Upper lobe of left lung (tissue), 6 donors: ENCODE results near the gene MAEA. TPM values are rescaled to one million over a fixed set of nuclear protein-coding genes. Genes with fewer than 3 reads are reported as not detected.

Experiments
- ATAC-seq, 2 donors: fragments of 200-7000 bp; cut with Tn5 transposase; one replicate each; pipeline ENCODE4 v1.9.1; 2022; ENCODE audit warnings: mild to moderate bottlenecking in 2 of 2, moderate library complexity in 2 of 2; ENCODE audit not compliant: low FRiP score in 2 of 2
- DNase-seq, 2 donors: peaks; one replicate each; pipeline ENCODE4 v3.0.0-alpha.2; 2019 to 2020
- H3K27ac ChIP-seq, 4 donors: fragments of 200-600 bp; sonication (generic); one replicate each; pipeline ENCODE4 v1.5.1; 2016 to 2019
- H3K27me3 ChIP-seq, 4 donors: fragments of 200-600 bp; sonication (generic); one replicate each; pipeline ENCODE4 v1.5.1; 2017 to 2019
- H3K36me3 ChIP-seq, 4 donors: fragments of 200-600 bp; sonication (generic); one replicate each; pipeline ENCODE4 v1.5.1; 2016 to 2019
- H3K4me1 ChIP-seq, 4 donors: fragments of 200-600 bp; sonication (generic); one replicate each; pipeline ENCODE4 v1.5.1; 2018 to 2019
- H3K4me3 ChIP-seq, 4 donors: fragments of 200-600 bp; sonication (generic); one replicate each; pipeline ENCODE4 v1.5.1; 2017 to 2019; ENCODE audit warnings: mild to moderate bottlenecking in 2 of 4, moderate library complexity in 1 of 4
- H3K9me3 ChIP-seq, 4 donors: fragments of 200-600 bp; sonication (generic); one replicate each; pipeline ENCODE4 v1.5.1; 2018 to 2019
- CTCF ChIP-seq, 6 experiments: fragments of 450-650 bp in 4 of 6; fragments of 200-600 bp in 2 of 6; sonication (generic) in 2 of 6; IDR thresholded peaks; one replicate each; pipeline ENCODE4 v1.5.1; 2016 to 2019; ENCODE audit warnings: antibody characterized with exemption in 6 of 6
- EP300 ChIP-seq, 4 donors: sonication (generic); formaldehyde crosslinking; IDR thresholded peaks; one replicate each; pipeline ENCODE4 v1.5.1; 2017; ENCODE audit warnings: antibody characterized with exemption in 4 of 4, control low read depth in 2 of 4
- POLR2A ChIP-seq, 4 donors: fragments of 450-650 bp; IDR thresholded peaks; one replicate each; pipeline ENCODE4 v1.5.1; 2016 to 2017; ENCODE audit warnings: antibody characterized with exemption in 4 of 4, mild to moderate bottlenecking in 2 of 4
- POLR2AphosphoS5 ChIP-seq, 2 donors: sonication (generic); formaldehyde crosslinking; IDR thresholded peaks; one replicate each; pipeline ENCODE4 v1.5.1; 2017; ENCODE audit warnings: antibody characterized with exemption in 2 of 2
- WGBS, 2 donors: methylation state at CpG; one replicate each; pipeline ENCODE4 v1.1.5; 2017 to 2018; 5-methylcytosine and 5-hydroxymethylcytosine counted together
- total RNA-seq, 6 donors: library from RNA; depleted of rRNA in 4 of 6; stranded (reverse); fragments of >200 nt in 4 of 6; gene quantifications; one replicate each; pipeline versions ENCODE4 v1.1.0 to v1.2.1, GENCODE V29; 2016 to 2021
- donor health status: DM: no; HTN: no; CAD: no; lungs with moderate emphysema.
- donor health status: DM: no; HTN: yes; CAD: no; lungs with severe emphysema.

Gene MAEA
- total RNA-seq, 6 donors from 2014 or later: 58.5 to 289 (median 73.0) TPM

- H3K36me3 ChIP-seq: peaks cover 0 to 38% (median 11%) of the 10 kb centered on the region in 4 donors
- 64 to 81% methylated on average over 3 to 8 of the region's 10 CpGs for WGBS, 2 donors
- no peak for ATAC-seq
- DNase-seq: peak; percentile 18 to 27
- no peaks in the 10 kb centered on the region for H3K9me3 ChIP-seq
- no peaks in the 10 kb centered on the region for H3K27me3 ChIP-seq
- TF ChIP-seq CTCF (IDR thresholded peaks at IDR 0.05) (no peak), POLR2A (IDR thresholded peaks at IDR 0.05) (no peak), EP300 (IDR thresholded peaks at IDR 0.05) (no peak), POLR2AphosphoS5 (IDR thresholded peaks at IDR 0.05) (no peak)
- no peak overlapping the region for H3K4me3 ChIP-seq
- peak overlapping the region in 2 of 4 donors; percentile 19 to 54 for H3K27ac ChIP-seq
- H3K4me1 ChIP-seq: peaks cover 21 to 60% (median 36%) of the 10 kb centered on the region in 4 donors
Observed at GRCh38 chr4:1294891-1295290, 5.2 kb downstream of the MAEA start.

GRCh38 chr4:1295405-1296055, 5.8 kb downstream of the MAEA start:
- Histone ChIP-seq H3K9me3 (no peaks in the 10 kb centered on the region), H3K4me1 (peaks cover 24 to 60% (median 40%) of the 10 kb centered on the region in 4 donors), H3K36me3 (peaks cover 0 to 44% (median 17%) of the 10 kb centered on the region in 4 donors), H3K27me3 (no peaks in the 10 kb centered on the region), H3K4me3 (no peak overlapping the region), H3K27ac (no peak overlapping the region)
- TF ChIP-seq EP300 (IDR thresholded peaks at IDR 0.05): no peak
- TF ChIP-seq POLR2A (IDR thresholded peaks at IDR 0.05): no peak
- no peak for TF ChIP-seq CTCF (IDR thresholded peaks at IDR 0.05)
- no peak for TF ChIP-seq POLR2AphosphoS5 (IDR thresholded peaks at IDR 0.05)
- ATAC-seq (no peak), DNase-seq (peak; percentile 13 to 38)
- WGBS, 2 donors: 77 to 83% methylated on average over 13 to 20 of the region's 24 CpGs

GRCh38 chr4:1296324-1297022, 6.8 kb downstream of the MAEA start:
- no peak for ATAC-seq
- Histone ChIP-seq H3K4me3 (no peak overlapping the region), H3K9me3 (no peaks in the 10 kb centered on the region), H3K27ac (no peak overlapping the region), H3K4me1 (peaks cover 21 to 54% (median 34%) of the 10 kb centered on the region in 4 donors), H3K27me3 (no peaks in the 10 kb centered on the region), H3K36me3 (peaks cover 0 to 54% (median 23%) of the 10 kb centered on the region in 4 donors)
- peak in 1 of 2 donors; percentile 34 for DNase-seq
- WGBS, 2 donors: 78 to 92% methylated on average over 16 to 17 of the region's 18 CpGs
- no peak for TF ChIP-seq EP300 (IDR thresholded peaks at IDR 0.05)
- no peak for TF ChIP-seq POLR2A (IDR thresholded peaks at IDR 0.05)
- no peak for TF ChIP-seq POLR2AphosphoS5 (IDR thresholded peaks at IDR 0.05)
- TF ChIP-seq CTCF (IDR thresholded peaks at IDR 0.05): no peak

GRCh38 chr4:1297023-1297395, 7.3 kb downstream of the MAEA start:
- TF ChIP-seq CTCF (IDR thresholded peaks at IDR 0.05): no peak
- no peak for TF ChIP-seq EP300 (IDR thresholded peaks at IDR 0.05)
- TF ChIP-seq POLR2A (IDR thresholded peaks at IDR 0.05): no peak
- no peak for TF ChIP-seq POLR2AphosphoS5 (IDR thresholded peaks at IDR 0.05)
- H3K4me1 ChIP-seq: peaks cover 16 to 49% (median 28%) of the 10 kb centered on the region in 4 donors
- no peaks in the 10 kb centered on the region for H3K27me3 ChIP-seq
- 80 to 90% methylated on average over 22 of the region's 22 CpGs for WGBS, 2 donors
- H3K4me3 ChIP-seq: no peak overlapping the region
- H3K9me3 ChIP-seq: no peaks in the 10 kb centered on the region
- H3K36me3 ChIP-seq: peaks cover 0 to 55% (median 23%) of the 10 kb centered on the region in 4 donors
- H3K27ac ChIP-seq: no peak overlapping the region
- DNase-seq (peak; percentile 16 to 54), ATAC-seq (no peak)
